Stomach (tissue), 4 donors: ENCODE data around the gene FAM120B.
"Not testable (repeated sequence)": the region's sequence is repeated elsewhere in the genome, so short reads cannot be mapped to it uniquely, and the experiment has no call there.

Experiments used
- CTCF ChIP-seq, 7 experiments: fragments of 450-650 bp in 4 of 7; fragments of 200-600 bp in 3 of 7; sonication (generic) in 3 of 7; IDR thresholded peaks; one replicate each; pipeline ENCODE4 v1.5.1; 2016 to 2019; ENCODE audit warnings: antibody characterized with exemption in 7 of 7, control low read depth in 2 of 7, mild to moderate bottlenecking in 1 of 7
- EP300 ChIP-seq: sonication (generic); formaldehyde crosslinking; IDR thresholded peaks from one replicate; pipeline ENCODE4 v1.6.1; 2017; ENCODE audit warnings: antibody characterized with exemption
- POLR2A ChIP-seq, 4 donors: fragments of 450-650 bp; IDR thresholded peaks; one replicate each; pipeline ENCODE4 v1.6.1; 2016; ENCODE audit warnings: antibody characterized with exemption in 4 of 4, control low read depth in 2 of 4, mild to moderate bottlenecking in 1 of 4, moderate library complexity in 1 of 4
- POLR2AphosphoS5 ChIP-seq, 3 donors: sonication (generic); formaldehyde crosslinking; IDR thresholded peaks; one replicate each; pipeline ENCODE4 v1.6.1; 2016; ENCODE audit warnings: antibody characterized with exemption in 3 of 3

GRCh38 chr6:170399955-170400558 lies 93.5 kb downstream of the FAM120B start:
- not testable (repeated sequence) for TF ChIP-seq CTCF (IDR thresholded peaks at IDR 0.05); POLR2A (IDR thresholded peaks at IDR 0.05); EP300; POLR2AphosphoS5 (IDR thresholded peaks at IDR 0.05)
